ENCODE results near the gene DOK3.

The DOK3 gene

GRCh38 chr5:177555665-177556064 is 46.0 kb upstream of the DOK3 start:
- no peaks in the 10 kb centered on the region for H3K9me3 ChIP-seq (ENCODE audit: insufficient read depth, low read length)
- no peak overlapping the region for H3K4me2 ChIP-seq (ENCODE audit: low read depth, low read length, poor library complexity, severe bottlenecking)
- H2AFZ ChIP-seq (ENCODE audit: low read depth, low read length, severe bottlenecking), result no peak overlapping the region

GRCh38 chr5:177555228-177555627 is 45.6 kb upstream of the DOK3 start:
- Histone ChIP-seq H2AFZ (ENCODE audit: low read depth, low read length, severe bottlenecking) (peak overlapping the region; percentile 92), H3F3A (ENCODE audit: insufficient read depth) (no peaks in the 10 kb centered on the region), H3K9me3 (ENCODE audit: insufficient read depth, low read length) (no peaks in the 10 kb centered on the region), H3K36me3 (ENCODE audit: low read length) (0 out of 2 replicates have a peak, but pooled peaks cover 5% of the 10 kb centered on the region), H3K27me3 (ENCODE audit: low read length) (no peaks in the 10 kb centered on the region), H3K9ac (ENCODE audit: low read length) (peak overlapping the region; percentile 85), H3K4me2 (ENCODE audit: low read depth, low read length, poor library complexity, severe bottlenecking) (peak overlapping the region; percentile 79), H4K20me1 (ENCODE audit: low read depth, low read length) (no peaks in the 10 kb centered on the region), H3K9me2 (replicated peaks; ENCODE audit: insufficient read depth, low read length) (no peaks in the 10 kb centered on the region), H3K27ac (ENCODE audit: low read depth, low read length) (no peak overlapping the region), H3K4me3 (ENCODE audit: insufficient read depth, low read length, poor library complexity, severe bottlenecking) (peak overlapping the region; percentile 59), H3K79me2 (ENCODE audit: insufficient read depth, low read length) (peaks cover 39% of the 10 kb centered on the region)
- TF ChIP-seq EZH2phosphoT487 (conservative IDR thresholded peaks at IDR 0.05; ENCODE audit: low read length) (no peak), CTCF (IDR thresholded peaks at IDR 0.05; ENCODE audit: insufficient read depth, low read length, poor library complexity, severe bottlenecking) (no peak)

More at GRCh38 chr5:177555665-177556064, 46.0 kb upstream of the DOK3 start:
- Histone ChIP-seq H3K27me3 (ENCODE audit: low read length) (no peaks in the 10 kb centered on the region), H4K20me1 (ENCODE audit: low read depth, low read length) (no peaks in the 10 kb centered on the region), H3K9me2 (replicated peaks; ENCODE audit: insufficient read depth, low read length) (no peaks in the 10 kb centered on the region), H3K79me2 (ENCODE audit: insufficient read depth, low read length) (peaks cover 34% of the 10 kb centered on the region), H3K27ac (ENCODE audit: low read depth, low read length) (no peak overlapping the region), H3K9ac (ENCODE audit: low read length) (no peak overlapping the region), H3K4me3 (ENCODE audit: insufficient read depth, low read length, poor library complexity, severe bottlenecking) (no peak overlapping the region), H3F3A (ENCODE audit: insufficient read depth) (no peaks in the 10 kb centered on the region), H3K36me3 (ENCODE audit: low read length) (0 out of 2 replicates have a peak, but pooled peaks cover 5% of the 10 kb centered on the region)
- TF ChIP-seq CTCF (IDR thresholded peaks at IDR 0.05; ENCODE audit: insufficient read depth, low read length, poor library complexity, severe bottlenecking) (no peak), EZH2phosphoT487 (conservative IDR thresholded peaks at IDR 0.05; ENCODE audit: low read length) (no peak)

GRCh38 chr5:177554474-177555111 is 45.0 kb upstream of the DOK3 start, which contains the start of gene FAM193B:
Gene FAM193B, minus strand, starts transcription at chr5:177554563. Its CDS starts 105 bp downstream, at chr5:177554458.
- peak within 1 kb of the TSS; percentile 87 for H3K4me3 ChIP-seq (ENCODE audit: insufficient read depth, low read length, poor library complexity, severe bottlenecking)
- H3K36me3 ChIP-seq (ENCODE audit: low read length), result 0 out of 2 replicates have a peak, but pooled peaks cover 5% of the 10 kb centered on the region
- no peaks in the 10 kb centered on the region for H3F3A ChIP-seq (ENCODE audit: insufficient read depth)
- no peaks in the 10 kb centered on the region for H3K27me3 ChIP-seq (ENCODE audit: low read length)
- peak within 1 kb of the TSS; percentile 45 for H3K27ac ChIP-seq (ENCODE audit: low read depth, low read length)
- H3K9me2 ChIP-seq (replicated peaks; ENCODE audit: insufficient read depth, low read length), result no peaks in the 10 kb centered on the region
- TF ChIP-seq CTCF (IDR thresholded peaks at IDR 0.05; ENCODE audit: insufficient read depth, low read length, poor library complexity, severe bottlenecking) (no peak), EZH2phosphoT487 (conservative IDR thresholded peaks at IDR 0.05; ENCODE audit: low read length) (no peak)
- peaks cover 45% of the 10 kb centered on the region for H3K79me2 ChIP-seq (ENCODE audit: insufficient read depth, low read length)
- peak within 1 kb of the TSS; percentile 87 for H3K4me2 ChIP-seq (ENCODE audit: low read depth, low read length, poor library complexity, severe bottlenecking)
- no peaks in the 10 kb centered on the region for H4K20me1 ChIP-seq (ENCODE audit: low read depth, low read length)
- H3K9me3 ChIP-seq (ENCODE audit: insufficient read depth, low read length), result no peaks in the 10 kb centered on the region
- peak within 1 kb of the TSS; percentile 85 for H3K9ac ChIP-seq (ENCODE audit: low read length)
- peak within 1 kb of the TSS; percentile 92 for H2AFZ ChIP-seq (ENCODE audit: low read depth, low read length, severe bottlenecking)

Data from SU-DHL-6 (cell line).